Suprapubic skin (tissue), 4 donors: Measurements from ENCODE around the gene CCDC124. TPM values are rescaled to one million over a fixed set of nuclear protein-coding genes. Genes with fewer than 3 reads are reported as not detected.

Experiments used
- DNase-seq, 2 donors: peaks; one replicate each; pipeline ENCODE4 v3.0.0-alpha.2; 2019; ENCODE audit warnings: low spot score in 2 of 2
- H3K27ac ChIP-seq: fragments of 200-600 bp; sonication (generic); one replicate; pipeline ENCODE4 v1.5.1; 2019
- H3K27me3 ChIP-seq: fragments of 200-600 bp; sonication (generic); one replicate; pipeline ENCODE4 v1.5.1; 2019
- H3K36me3 ChIP-seq: fragments of 200-600 bp; sonication (generic); one replicate; pipeline ENCODE4 v1.5.1; 2019
- H3K4me1 ChIP-seq: fragments of 200-600 bp; sonication (generic); one replicate; pipeline ENCODE4 v1.5.1; 2019
- H3K4me3 ChIP-seq: fragments of 200-600 bp; sonication (generic); one replicate; pipeline ENCODE4 v1.5.1; 2019; ENCODE audit warnings: mild to moderate bottlenecking
- H3K9me3 ChIP-seq: fragments of 200-600 bp; sonication (generic); one replicate; pipeline ENCODE4 v1.5.1; 2019
- EP300 ChIP-seq: sonication (generic); formaldehyde crosslinking; IDR thresholded peaks from one replicate; pipeline ENCODE4 v1.6.1; 2017; ENCODE audit warnings: antibody characterized with exemption
- POLR2A ChIP-seq, 2 donors: fragments of 450-650 bp; IDR thresholded peaks; one replicate each; pipeline ENCODE4 v1.6.1; 2017; ENCODE audit warnings: antibody characterized with exemption in 2 of 2, mild to moderate bottlenecking in 2 of 2, moderate library complexity in 2 of 2
- POLR2AphosphoS5 ChIP-seq, 3 donors: sonication (generic); formaldehyde crosslinking; IDR thresholded peaks; one replicate each; pipeline ENCODE4 v1.6.1; 2017; ENCODE audit warnings: antibody characterized with exemption in 3 of 3
- WGBS: methylation state at CpG from one replicate; pipeline ENCODE4 v1.1.5; 2018; 5-methylcytosine and 5-hydroxymethylcytosine counted together
- total RNA-seq, 4 donors: library from RNA; depleted of rRNA; stranded (reverse); fragments of >200 nt; gene quantifications; one replicate each; pipeline ENCODE4 v1.1.0, GENCODE V29; 2016
- TF ChIP-seq, protein P1 (sequence below), 2 donors: fragments of 200-600 bp in 1 of 2; fragments of 450-650 bp in 1 of 2; sonication (generic) in 1 of 2; IDR thresholded peaks; one replicate each; pipeline ENCODE4 v1.5.1; 2016 to 2019; ENCODE audit warnings: antibody characterized with exemption in 2 of 2, mild to moderate bottlenecking in 1 of 2, moderate library complexity in 1 of 2

Gene CCDC124
- total RNA-seq, 4 donors from 2014 or later, result 24.3 to 42.7 (median 33.1) TPM

DNA sequence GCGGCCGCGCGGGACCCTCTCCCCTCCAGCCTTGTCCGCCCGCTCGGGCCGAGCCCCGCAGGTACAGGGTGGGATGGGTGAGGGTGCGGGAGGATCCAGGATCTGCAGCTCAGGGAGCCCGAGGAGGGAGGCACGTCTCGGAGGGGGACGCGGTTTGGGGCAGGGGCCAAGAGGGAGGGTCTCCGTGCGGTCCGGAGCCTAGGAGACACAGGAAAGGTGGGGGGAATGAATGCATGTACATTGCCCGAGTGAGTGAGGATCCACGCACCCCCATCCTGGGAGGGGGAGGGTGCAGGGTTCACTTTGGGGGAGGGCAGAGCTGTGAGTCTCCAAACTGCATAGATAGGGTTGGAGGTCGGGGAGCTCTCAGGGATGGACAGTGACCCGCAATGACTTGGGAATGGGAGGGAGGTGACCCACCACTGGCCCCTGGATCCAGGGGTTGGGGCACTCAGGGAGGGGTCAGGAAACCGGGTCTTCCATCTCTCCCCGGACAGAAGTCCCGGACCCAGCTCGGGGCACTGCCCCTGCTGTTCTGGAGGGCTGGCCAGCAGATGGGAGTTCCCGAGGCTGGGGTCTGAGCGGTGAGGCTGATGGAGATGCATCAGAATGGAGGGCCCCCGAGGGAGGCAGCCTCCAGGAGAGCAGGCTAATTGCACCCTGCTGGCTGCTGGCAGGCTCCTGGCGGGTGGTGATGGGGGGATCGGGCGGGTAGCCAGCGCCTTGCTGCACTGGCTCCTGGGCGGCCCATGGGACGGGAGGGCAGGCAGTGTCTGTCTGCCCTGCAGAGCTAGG, 34.6 kb downstream of the CCDC124 start:
- Histone ChIP-seq H3K9me3 (no peaks in the 10 kb centered on the region), H3K36me3 (no peaks in the 10 kb centered on the region), H3K27ac (no peak overlapping the region), H3K4me3 (peak overlapping the region; percentile 18), H3K27me3 (peaks cover 53% of the 10 kb centered on the region), H3K4me1 (peaks cover 8% of the 10 kb centered on the region)
- TF ChIP-seq, protein P1, sequence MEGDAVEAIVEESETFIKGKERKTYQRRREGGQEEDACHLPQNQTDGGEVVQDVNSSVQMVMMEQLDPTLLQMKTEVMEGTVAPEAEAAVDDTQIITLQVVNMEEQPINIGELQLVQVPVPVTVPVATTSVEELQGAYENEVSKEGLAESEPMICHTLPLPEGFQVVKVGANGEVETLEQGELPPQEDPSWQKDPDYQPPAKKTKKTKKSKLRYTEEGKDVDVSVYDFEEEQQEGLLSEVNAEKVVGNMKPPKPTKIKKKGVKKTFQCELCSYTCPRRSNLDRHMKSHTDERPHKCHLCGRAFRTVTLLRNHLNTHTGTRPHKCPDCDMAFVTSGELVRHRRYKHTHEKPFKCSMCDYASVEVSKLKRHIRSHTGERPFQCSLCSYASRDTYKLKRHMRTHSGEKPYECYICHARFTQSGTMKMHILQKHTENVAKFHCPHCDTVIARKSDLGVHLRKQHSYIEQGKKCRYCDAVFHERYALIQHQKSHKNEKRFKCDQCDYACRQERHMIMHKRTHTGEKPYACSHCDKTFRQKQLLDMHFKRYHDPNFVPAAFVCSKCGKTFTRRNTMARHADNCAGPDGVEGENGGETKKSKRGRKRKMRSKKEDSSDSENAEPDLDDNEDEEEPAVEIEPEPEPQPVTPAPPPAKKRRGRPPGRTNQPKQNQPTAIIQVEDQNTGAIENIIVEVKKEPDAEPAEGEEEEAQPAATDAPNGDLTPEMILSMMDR (IDR thresholded peaks at IDR 0.05), result no peak
- TF ChIP-seq EP300 (no peak), POLR2AphosphoS5 (IDR thresholded peaks at IDR 0.05) (no peak), POLR2A (IDR thresholded peaks at IDR 0.05) (no peak)
- no peak for DNase-seq
- 3% methylated on average over 16 of the region's 35 CpGs for WGBS

DNA sequence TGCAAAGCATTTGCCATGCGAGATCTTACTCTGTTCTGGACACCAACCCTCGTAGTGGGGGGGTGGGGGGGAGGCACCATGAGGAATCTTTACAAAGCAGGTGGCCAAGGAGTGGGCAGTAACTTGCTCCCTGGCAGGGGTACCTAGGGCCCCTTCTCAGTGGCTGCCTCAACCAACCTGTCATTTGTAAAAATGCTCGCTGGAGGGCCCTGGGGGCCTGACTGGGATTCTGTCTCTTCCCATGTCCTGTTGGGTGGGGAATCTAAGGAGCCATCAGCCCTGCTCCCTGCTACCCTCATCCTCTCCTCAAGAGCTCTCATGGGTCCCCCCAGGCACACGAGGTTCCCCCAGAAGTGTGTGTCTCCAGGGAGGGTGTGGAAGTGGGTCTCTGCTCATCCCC, 35.5 kb downstream of the CCDC124 start:
- no peaks in the 10 kb centered on the region for H3K9me3 ChIP-seq
- peaks cover 8% of the 10 kb centered on the region for H3K4me1 ChIP-seq
- no peak overlapping the region for H3K27ac ChIP-seq
- DNase-seq, result no peak
- H3K4me3 ChIP-seq, result no peak overlapping the region
- H3K27me3 ChIP-seq, result peaks cover 52% of the 10 kb centered on the region
- H3K36me3 ChIP-seq, result no peaks in the 10 kb centered on the region
- WGBS, result 68% methylated on average over 4 of the region's 4 CpGs
- TF ChIP-seq, protein P1 (IDR thresholded peaks at IDR 0.05), result no peak
- TF ChIP-seq POLR2AphosphoS5 (IDR thresholded peaks at IDR 0.05) (no peak), POLR2A (IDR thresholded peaks at IDR 0.05) (no peak)

DNA sequence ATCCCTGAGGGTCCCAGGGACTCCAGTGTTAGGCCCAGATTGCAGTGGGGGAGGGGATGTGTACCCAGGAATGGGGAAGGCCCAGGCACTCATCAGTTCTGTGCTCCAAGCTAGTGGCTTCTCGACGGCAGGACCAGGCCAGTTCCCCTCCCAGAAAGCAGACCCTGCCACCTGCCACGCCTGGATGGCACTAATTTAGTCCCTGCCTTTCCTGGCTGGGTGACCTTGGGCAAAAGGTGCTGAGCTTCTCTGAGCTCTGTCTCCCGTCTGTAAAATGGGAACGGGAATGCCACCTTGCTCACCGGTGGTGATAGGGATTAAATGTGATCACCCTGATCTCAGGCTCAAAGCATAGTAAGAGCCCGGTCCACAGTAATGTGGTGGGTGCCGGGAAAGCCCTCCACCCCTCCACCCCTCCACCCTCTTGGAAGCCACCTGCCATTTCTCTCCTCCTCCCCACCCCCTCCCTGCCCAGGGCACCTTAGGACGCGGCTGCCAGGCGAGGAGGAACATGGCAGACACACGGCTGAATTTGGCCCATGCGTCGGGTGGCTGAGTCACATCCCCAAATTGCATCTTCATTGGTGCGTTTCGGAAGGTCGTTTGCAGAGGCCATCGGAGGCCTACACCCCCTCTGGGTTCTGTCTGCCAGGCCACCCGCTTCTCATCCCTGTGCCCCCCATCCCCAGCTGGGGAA, 36.4 kb downstream of the CCDC124 start:
- no peaks in the 10 kb centered on the region for H3K9me3 ChIP-seq
- H3K4me1 ChIP-seq, result peaks cover 8% of the 10 kb centered on the region
- DNase-seq, result no peak
- no peak overlapping the region for H3K27ac ChIP-seq
- WGBS, result 69% methylated on average over 5 of the region's 19 CpGs
- H3K4me3 ChIP-seq, result no peak overlapping the region
- TF ChIP-seq, protein P1 (IDR thresholded peaks at IDR 0.05), result no peak
- TF ChIP-seq POLR2A (IDR thresholded peaks at IDR 0.05) (no peak), EP300 (no peak), POLR2AphosphoS5 (IDR thresholded peaks at IDR 0.05) (no peak)
- no peaks in the 10 kb centered on the region for H3K36me3 ChIP-seq
- H3K27me3 ChIP-seq, result peaks cover 43% of the 10 kb centered on the region

DNA sequence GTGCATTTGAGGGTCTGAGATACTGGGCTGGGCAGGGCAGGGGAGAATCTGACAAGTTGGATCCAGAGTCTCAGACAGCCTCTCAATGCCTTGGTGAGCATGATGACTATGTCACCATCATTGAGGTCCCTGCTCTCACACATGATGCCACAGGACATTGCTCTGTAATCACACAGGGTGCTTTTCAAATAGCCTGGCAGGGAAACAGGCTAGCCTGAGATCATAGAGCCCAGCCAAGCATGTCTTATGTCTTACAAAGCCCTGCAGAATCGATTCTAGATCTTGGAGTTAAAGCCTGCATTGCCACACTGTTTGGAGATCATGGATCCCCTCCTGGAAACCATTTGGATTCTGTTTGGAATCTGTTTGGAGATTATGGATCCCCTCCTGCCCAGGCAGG, 39.4 kb downstream of the CCDC124 start:
- Histone ChIP-seq H3K27ac (no peak overlapping the region), H3K4me3 (no peak overlapping the region), H3K9me3 (no peaks in the 10 kb centered on the region), H3K4me1 (peaks cover 4% of the 10 kb centered on the region), H3K27me3 (peaks cover 14% of the 10 kb centered on the region), H3K36me3 (no peaks in the 10 kb centered on the region)
- 80% methylated on average over 1 of the region's 1 CpG for WGBS
- TF ChIP-seq EP300 (no peak), POLR2A (IDR thresholded peaks at IDR 0.05) (no peak), POLR2AphosphoS5 (IDR thresholded peaks at IDR 0.05) (no peak)
- TF ChIP-seq, protein P1 (IDR thresholded peaks at IDR 0.05), result no peak
- DNase-seq, result no peak

DNA sequence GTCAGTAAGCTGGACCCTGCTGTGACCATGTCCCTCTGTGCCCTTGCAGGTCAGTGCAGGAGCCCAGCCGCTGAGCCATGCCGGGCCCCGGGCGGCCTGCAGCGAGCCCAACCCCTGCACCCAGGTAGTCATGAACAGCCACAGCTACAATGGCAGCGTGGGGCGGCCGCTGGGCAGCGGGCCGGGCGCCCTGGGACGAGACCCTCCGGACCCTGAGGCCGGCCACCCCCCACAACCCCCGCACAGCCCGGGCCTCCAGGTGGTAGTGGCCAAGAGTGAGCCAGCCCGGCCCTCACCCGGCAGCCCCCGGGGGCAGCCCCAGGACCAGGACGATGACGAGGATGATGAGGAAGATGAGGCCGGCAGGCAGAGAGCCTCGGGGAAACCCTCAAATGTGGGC, 40.9 kb downstream of the CCDC124 start:
- Histone ChIP-seq H3K4me1 (no peaks in the 10 kb centered on the region), H3K9me3 (no peaks in the 10 kb centered on the region), H3K27ac (no peak overlapping the region), H3K36me3 (no peaks in the 10 kb centered on the region), H3K27me3 (no peaks in the 10 kb centered on the region), H3K4me3 (no peak overlapping the region)
- DNase-seq, result no peak
- no peak for TF ChIP-seq EP300
- WGBS, result no CpG with 5 or more reads among the region's 23 CpGs
